ENCODE results near the gene KCNK2.

- TF ChIP-seq GABPA (IDR thresholded peaks at IDR 0.05; ENCODE audit: low read depth): no peak
- no peak for TF ChIP-seq CTCF (IDR thresholded peaks at IDR 0.05; ENCODE audit: insufficient read depth, low read length)
- no peak for TF ChIP-seq POLR2AphosphoS5 (IDR thresholded peaks at IDR 0.05; ENCODE audit: low read depth)
Measured at GRCh38 chr1:215277532-215277931, 195.0 kb downstream of the KCNK2 start.
